ENCODE results near the gene CERS5. TPM values are rescaled to one million over a fixed set of nuclear protein-coding genes. Genes with fewer than 3 reads are reported as not detected.
"Not testable (repeated sequence)": the region's sequence is repeated elsewhere in the genome, so short reads cannot be mapped to it uniquely, and the experiment has no call there.

CERS5 gene
- total RNA-seq, 4 donors from 2014 or later, result 30.3 to 45.5 (median 40.5) TPM

DNA sequence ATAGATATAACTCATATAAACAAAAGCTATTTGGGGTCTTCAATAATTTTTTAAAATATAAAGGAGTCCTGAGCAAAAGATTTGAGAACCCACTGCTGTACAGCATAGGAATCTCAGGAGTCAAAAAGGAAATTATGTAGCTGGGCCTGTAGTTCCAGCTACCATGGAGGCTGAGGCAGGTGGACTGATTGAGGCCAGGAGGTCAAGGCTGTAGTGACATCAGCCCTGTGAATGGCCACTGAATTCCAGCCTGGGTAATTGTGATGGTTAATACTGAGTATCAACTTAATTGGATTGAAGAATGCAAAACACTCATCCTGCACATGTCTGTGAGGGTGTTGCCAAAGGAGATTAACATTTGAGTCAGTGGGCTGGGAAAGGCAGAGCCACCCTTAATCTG lies 10.5 kb downstream of the CERS5 start:
- no peak for TF ChIP-seq EP300 (IDR thresholded peaks at IDR 0.05)
- TF ChIP-seq, protein P1, sequence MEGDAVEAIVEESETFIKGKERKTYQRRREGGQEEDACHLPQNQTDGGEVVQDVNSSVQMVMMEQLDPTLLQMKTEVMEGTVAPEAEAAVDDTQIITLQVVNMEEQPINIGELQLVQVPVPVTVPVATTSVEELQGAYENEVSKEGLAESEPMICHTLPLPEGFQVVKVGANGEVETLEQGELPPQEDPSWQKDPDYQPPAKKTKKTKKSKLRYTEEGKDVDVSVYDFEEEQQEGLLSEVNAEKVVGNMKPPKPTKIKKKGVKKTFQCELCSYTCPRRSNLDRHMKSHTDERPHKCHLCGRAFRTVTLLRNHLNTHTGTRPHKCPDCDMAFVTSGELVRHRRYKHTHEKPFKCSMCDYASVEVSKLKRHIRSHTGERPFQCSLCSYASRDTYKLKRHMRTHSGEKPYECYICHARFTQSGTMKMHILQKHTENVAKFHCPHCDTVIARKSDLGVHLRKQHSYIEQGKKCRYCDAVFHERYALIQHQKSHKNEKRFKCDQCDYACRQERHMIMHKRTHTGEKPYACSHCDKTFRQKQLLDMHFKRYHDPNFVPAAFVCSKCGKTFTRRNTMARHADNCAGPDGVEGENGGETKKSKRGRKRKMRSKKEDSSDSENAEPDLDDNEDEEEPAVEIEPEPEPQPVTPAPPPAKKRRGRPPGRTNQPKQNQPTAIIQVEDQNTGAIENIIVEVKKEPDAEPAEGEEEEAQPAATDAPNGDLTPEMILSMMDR (IDR thresholded peaks at IDR 0.05), result no peak
- no peak for TF ChIP-seq POLR2A (IDR thresholded peaks at IDR 0.05)
- peaks cover 0 to 8% (median 0%) of the 10 kb centered on the region in 3 donors for H3K36me3 ChIP-seq
- H3K4me3 ChIP-seq, result no peak overlapping the region
- no peaks in the 10 kb centered on the region for H3K4me1 ChIP-seq
- no peaks in the 10 kb centered on the region for H3K27me3 ChIP-seq
- no peaks in the 10 kb centered on the region for H3K9me3 ChIP-seq
- no peak for DNase-seq (ENCODE audit: low spot score in 2 of 2)
- H3K27ac ChIP-seq, result no peak overlapping the region

DNA sequence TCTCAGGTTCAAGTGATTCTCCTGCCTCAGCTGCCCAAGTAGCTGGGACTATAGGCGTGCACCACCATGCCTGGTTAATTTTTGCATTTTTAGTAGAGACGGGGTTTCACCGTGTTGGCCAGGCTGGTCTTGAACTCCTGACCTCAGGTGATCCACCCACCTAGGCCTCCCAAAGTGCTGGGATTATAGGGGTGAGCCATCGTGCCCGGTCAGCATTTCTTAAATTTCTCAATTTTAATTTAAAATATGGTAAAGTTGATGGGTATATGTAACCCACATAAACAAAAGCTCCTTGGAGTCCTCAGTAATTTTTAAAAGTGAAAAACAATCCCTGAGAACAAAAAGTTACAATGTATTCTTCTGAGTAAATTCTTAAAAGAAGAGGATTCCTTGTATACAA lies 12.2 kb downstream of the CERS5 start:
- H3K4me3 ChIP-seq; H3K27me3 ChIP-seq; H3K36me3 ChIP-seq; H3K9me3 ChIP-seq; H3K27ac ChIP-seq; H3K4me1 ChIP-seq; DNase-seq (ENCODE audit: low spot score in 2 of 2): not testable (repeated sequence)
- 87 to 94% methylated on average over 5 of the region's 5 CpGs for WGBS, 2 donors

DNA sequence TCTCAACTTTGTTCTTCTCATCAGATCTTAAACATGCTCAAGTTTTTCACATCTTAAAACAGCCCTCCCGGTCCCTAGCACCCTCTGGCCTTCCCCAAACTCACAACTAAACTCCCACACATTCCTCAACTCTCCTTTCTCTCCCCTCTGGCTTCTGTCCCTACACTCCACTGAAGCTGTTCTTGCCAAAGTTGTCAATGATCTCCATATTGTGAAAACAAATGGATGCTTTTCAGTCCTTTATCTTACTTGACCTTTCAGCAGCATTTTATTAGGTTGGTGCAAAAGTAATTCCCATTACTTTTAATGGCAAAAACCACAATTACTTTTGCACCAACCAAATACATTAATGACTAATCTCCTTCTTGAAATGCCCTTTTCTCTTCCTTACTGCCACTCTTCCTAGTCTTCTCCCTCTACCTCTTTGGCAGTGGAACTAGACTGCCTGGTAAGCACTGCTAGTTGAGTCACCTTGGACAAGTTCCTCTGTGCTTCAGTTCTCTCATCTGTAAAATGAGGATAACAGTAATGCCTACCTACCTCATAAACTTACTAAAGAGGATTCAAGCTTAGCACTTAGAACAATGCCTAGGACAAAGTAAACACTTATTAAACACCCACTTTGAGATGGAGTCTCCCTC lies 16.0 kb downstream of the CERS5 start:
- Histone ChIP-seq H3K27ac (no peak overlapping the region), H3K9me3 (no peaks in the 10 kb centered on the region), H3K27me3 (no peaks in the 10 kb centered on the region), H3K4me3 (no peak overlapping the region), H3K4me1 (peaks cover 0 to 16% (median 2%) of the 10 kb centered on the region in 4 donors), H3K36me3 (peaks cover 0 to 8% (median 0%) of the 10 kb centered on the region in 3 donors)
- 32 to 33% methylated on average over 1 of the region's 1 CpG for WGBS, 2 donors
- no peak for DNase-seq (ENCODE audit: low spot score in 2 of 2)
- TF ChIP-seq EP300 (IDR thresholded peaks at IDR 0.05), result no peak
- TF ChIP-seq, protein P1 (IDR thresholded peaks at IDR 0.05), result no peak
- TF ChIP-seq POLR2A (IDR thresholded peaks at IDR 0.05), result no peak

DNA sequence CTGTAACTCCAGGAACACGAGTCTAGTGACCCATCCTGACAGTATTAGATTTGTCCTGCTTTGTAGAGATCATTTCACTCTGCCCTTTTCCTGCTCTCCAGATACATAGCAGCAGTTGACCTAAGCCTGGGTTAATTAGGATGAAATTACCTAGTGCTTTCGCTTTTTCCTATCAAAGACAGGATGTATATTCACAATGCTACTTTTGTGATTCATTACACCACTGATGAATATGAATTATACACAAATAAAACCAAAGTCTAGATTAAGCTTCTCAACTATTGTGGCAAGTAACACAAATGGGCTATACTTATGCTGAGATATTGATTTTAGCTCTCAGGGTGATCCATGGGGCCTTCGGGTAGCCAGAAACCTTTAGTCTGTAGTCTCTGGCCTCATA lies 17.9 kb downstream of the CERS5 start:
- Histone ChIP-seq H3K36me3 (peaks cover 0 to 8% (median 0%) of the 10 kb centered on the region in 3 donors), H3K9me3 (no peaks in the 10 kb centered on the region), H3K4me3 (no peak overlapping the region), H3K27me3 (no peaks in the 10 kb centered on the region), H3K27ac (no peak overlapping the region), H3K4me1 (peaks cover 0 to 16% (median 2%) of the 10 kb centered on the region in 4 donors)
- DNase-seq (ENCODE audit: low spot score in 2 of 2), result no peak
- TF ChIP-seq, protein P1 (IDR thresholded peaks at IDR 0.05), result no peak
- TF ChIP-seq EP300 (IDR thresholded peaks at IDR 0.05), result no peak
- no peak for TF ChIP-seq POLR2A (IDR thresholded peaks at IDR 0.05)
- WGBS, 2 donors, result 67 to 70% methylated on average over 3 of the region's 3 CpGs

DNA sequence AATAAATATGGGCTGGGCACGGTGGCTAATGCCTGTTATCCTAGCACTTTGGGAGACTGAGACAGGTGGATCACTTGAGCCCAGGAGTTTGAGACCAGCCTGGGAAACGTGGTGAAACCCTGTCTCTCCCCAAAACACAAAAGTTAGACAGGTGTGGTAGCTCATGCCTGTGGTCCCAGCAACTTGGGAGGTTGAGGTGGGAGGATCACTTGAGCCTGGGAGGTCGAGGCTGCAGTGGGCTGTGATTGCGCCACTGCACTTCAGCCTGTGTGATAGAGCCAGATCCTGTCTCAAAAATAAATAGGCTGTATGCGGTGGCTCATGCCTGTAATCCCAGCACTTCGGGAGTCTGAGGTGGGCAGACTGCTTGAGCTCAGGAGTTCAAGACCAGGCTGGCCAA lies 19.2 kb downstream of the CERS5 start:
- H3K27ac ChIP-seq; DNase-seq (ENCODE audit: low spot score in 2 of 2); H3K4me3 ChIP-seq; H3K9me3 ChIP-seq; H3K36me3 ChIP-seq; H3K27me3 ChIP-seq: not testable (repeated sequence)
- peaks cover 0 to 16% (median 2%) of the 10 kb centered on the region in 4 donors for H3K4me1 ChIP-seq
- 87 to 91% methylated on average over 6 of the region's 6 CpGs for WGBS, 2 donors

DNA sequence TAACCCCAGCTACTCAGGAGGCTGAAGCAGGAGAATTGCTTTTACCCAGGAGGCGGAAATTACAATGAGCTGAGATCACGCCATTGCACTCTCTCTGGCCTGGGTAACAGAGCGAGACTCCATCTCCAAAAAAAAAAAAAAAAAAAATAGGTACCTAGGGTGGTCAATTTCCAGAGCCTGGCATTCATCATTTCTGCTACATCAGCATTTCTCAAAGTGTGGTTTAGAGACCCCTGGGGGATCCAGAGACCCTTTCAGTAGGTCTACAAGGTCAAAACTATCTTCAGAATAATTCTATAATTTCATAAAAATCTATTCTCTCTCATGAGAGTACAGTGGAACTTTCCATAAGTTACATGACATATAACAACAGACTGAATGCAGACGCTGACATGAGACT lies 19.9 kb downstream of the CERS5 start:
- peaks cover 0 to under 1% (median 0%) of the 10 kb centered on the region in 3 donors for H3K36me3 ChIP-seq
- 93 to 94% methylated on average over 4 of the region's 4 CpGs for WGBS, 2 donors

More for the DNA sequence above, 19.9 kb downstream of the CERS5 start:
- Histone ChIP-seq H3K27ac (no peak overlapping the region), H3K27me3 (no peaks in the 10 kb centered on the region), H3K9me3 (no peaks in the 10 kb centered on the region), H3K4me3 (no peak overlapping the region), H3K4me1 (peaks cover 0 to 16% (median 2%) of the 10 kb centered on the region in 4 donors)
- no peak for DNase-seq (ENCODE audit: low spot score in 2 of 2)
- TF ChIP-seq, protein P1 (IDR thresholded peaks at IDR 0.05), result no peak
- no peak for TF ChIP-seq EP300 (IDR thresholded peaks at IDR 0.05)
- TF ChIP-seq POLR2A (IDR thresholded peaks at IDR 0.05), result no peak
